ENCODE data around the gene PCBP1.
"Not testable (repeated sequence)": the region's sequence is repeated elsewhere in the genome, so short reads cannot be mapped to it uniquely, and the experiment has no call there.

PCBP1 gene

GRCh38 chr2:70101174-70101573 lies 13.9 kb downstream of the PCBP1 start:
- no peak for DNase-seq

DNA sequence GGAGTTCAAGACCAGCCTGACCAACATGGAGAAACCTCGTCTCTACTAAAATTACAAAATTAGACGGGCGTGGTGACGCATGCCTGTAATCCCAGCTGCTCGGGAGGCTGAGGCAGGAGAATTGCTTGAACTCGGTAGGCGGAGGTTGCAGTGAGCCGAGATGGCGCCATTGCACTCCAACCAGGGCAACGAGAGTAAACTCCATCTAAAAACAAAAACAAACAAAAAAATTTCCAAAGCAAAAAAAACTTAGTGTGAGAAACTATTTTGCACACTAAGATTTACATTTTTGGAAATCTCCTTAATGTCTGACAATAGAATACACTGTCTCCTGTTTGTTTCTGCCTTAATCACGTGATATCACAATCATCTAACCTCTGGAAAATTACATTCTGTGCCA lies 14.4 kb downstream of the PCBP1 start:
- not testable (repeated sequence) for DNase-seq

DNA sequence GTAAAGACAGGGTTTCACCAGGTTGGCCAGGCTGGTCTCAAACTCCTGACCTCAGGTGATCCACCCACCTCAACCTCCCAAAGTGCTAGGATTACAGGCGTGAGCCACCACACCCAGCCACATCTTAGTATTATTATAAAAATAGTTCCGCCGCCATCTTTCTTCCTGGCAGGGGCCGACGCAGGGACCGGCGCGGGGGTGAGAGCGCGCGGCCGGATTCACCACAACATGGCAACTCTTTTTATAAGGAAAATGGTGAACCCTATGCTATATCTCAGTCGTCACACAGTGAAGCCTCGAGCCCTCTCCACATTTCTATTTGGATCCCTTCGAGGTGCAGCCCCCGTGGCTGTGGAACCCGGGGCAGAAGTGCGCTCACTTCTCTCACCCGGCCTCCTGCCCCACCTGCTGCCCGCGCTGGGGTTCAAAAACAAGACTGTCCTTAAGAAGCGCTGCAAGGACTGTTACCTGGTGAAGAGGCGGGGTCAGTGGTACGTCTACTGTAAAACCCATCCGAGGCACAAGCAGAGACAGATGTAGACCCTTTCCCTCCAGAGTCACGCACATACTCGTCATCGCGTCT lies 15.1 kb downstream of the PCBP1 start:
- DNase-seq: not testable (repeated sequence)

DNA sequence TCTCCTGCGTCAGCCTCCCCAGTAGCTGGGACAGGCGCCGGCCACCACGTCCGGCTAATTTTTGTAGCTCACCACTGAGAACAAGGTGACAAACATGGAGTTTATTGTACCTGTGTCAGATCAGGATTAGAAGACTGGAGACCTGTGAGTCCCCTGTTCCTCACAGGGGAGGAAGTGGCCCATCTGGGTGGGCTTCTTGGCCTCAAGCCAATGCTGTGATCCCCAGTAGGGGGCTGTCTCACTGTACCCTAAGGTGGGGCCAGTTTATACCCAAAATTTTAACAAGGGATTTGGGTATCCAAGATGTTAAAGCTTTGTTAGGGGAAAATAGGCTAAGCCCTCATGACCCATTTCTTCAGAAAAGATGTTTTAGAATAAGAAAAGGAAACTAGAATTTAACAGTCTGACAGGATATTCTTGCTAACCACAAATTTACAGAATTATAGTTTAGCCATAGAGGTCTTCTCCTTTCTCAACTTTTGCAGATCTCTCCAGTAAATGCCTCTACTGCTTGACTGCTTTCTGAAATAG lies 16.3 kb downstream of the PCBP1 start:
- DNase-seq: no peak

GRCh38 chr2:70104231-70105111 lies 17.2 kb downstream of the PCBP1 start:
- DNase-seq: no peak

- DNase-seq: not testable (repeated sequence)
Measured at GRCh38 chr2:70106138-70106537, 18.9 kb downstream of the PCBP1 start.

GRCh38 chr2:70110397-70110796 lies 23.1 kb downstream of the PCBP1 start:
- not testable (repeated sequence) for DNase-seq

DNA sequence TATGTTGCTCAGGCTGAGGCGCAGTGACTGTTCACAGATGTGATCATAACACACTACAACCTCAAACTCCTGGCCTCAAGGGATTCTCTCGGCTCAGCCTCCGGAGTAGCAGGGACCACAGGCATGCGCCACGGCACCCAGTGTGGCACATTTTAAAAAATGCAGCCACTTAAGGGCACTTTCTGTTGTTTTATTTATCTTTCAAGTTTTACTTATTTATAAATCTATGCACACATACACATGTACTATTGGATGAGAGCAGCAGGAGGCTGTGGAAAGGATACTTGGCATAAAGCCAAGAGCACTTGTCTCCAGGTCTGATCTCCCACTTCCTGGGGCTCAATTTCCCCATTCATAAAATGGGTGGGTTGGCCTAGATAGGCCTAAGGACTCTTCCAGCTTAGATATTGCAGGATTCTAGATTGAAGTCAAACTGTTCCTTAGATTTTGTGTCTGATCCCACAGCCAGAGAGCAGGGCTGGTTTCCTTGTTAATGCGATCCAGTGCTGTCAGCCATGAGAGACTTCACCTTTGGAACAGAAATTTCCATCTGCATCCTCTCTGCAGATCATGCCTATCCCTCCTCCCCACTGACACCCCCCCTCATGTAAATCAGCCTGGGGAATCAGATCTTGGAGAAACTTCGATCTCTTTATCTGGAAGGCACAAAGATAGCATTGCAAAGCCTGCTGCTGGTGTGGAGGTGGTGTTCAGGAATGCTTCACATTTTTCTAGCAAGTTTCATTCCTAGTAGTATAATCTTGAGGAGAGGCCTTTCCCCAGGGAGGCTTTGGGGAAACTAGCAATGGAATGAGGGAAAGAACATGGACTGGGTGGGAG lies 24.7 kb downstream of the PCBP1 start:
- no peak for DNase-seq

DNA sequence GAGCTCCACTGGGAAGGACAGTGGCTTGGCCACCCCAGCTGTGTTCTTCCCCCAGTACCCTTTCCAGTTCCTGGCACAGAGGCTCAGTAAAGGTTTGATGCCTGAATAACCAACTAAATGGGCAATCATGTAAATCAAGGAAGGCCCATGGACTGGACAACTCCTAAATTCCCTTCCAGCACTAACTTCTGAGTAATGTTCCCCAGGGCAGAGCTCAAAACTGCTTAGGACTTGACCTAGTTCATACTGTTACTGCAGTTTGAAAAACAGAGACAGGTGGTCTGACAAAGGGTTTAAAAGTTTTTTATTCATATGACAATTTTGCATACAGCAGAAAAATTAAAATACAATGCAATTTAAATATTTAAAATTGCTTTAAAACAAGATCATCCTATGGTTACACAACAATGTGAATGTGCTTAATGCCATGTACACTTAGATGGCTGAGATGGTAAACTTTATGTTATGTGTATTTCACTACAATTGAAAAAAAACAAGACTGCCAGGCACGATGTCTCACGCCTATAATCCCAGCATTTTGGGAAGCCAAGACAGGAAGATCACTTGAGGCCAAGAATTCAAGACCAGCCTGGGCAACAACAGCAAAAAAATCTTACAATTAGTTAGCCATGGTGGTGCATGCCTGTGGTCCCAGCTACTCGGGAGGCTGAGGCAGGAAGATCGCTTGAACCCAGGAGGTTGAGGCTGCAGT lies 26.2 kb downstream of the PCBP1 start:
- DNase-seq: no peak

DNA sequence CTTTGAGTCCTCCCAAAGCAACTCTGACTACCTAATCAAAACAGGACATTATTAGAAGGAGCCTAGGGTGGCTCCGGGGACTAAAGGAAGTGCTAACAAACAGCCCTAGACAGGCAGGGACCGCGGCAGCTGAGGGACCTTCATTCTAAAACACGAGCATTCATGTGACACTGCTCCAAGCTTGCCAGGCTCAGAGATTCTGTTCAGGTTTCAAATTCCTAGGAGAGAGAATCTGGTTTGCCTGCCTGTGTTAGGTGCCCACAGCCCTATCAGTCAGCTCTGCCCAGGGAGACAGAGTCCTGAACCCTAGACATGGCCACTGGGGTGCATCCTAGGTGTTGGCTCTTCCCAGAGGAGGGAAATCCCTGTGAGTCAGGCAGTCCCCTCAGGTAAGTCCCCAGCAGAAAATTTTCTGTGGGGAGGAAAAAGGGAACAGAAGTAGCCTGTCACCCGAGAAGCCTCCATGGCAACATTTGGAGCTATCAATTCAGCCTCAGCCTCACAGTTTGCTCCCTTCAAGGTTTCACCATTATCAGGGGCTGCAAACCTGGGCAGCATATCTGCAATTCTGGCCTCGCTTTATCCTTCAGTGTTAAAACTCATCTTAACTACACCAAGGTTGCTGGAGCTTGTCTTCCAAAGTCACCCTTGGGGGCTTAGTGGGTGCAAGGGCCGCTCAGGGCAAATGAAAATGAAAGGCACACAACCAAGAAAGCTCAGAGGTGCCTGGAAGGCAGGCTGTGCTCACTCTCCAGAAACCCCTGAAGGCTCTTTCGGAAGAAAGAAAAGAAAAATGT lies 28.6 kb downstream of the PCBP1 start:
- DNase-seq: no peak

DNA sequence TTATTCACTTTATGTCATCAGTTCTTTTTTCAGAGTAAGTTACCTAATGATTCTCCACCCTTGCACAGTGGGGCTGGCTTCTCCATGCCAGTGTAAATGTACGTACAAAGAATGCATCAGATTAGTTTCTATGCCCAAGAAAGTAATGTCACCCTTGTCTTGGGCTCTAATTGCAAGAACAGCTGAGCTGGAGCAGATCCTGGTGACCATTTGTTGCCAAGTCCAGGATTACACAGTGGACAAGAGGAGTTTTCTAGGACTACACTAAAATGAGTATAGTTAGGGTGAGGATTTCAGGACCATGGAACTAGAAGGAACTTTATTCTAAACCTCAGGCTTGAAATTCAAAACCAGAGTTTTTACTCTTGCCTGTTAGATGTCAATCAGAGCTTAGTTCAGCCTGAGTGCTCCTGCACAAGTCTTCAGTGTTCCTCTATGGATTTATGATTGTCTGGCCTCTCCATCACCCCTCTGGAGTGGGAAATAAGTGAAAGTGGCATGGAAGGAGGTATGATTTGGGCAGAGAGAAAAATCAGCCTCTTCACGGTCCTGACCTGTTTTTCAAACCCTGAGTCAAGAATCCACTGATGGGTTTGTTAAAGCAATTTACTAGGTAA lies 29.8 kb downstream of the PCBP1 start:
- no peak for DNase-seq

- DNase-seq: no peak
Measured at GRCh38 chr2:70118798-70119454, 31.6 kb downstream of the PCBP1 start.

GRCh38 chr2:70121627-70122372 lies 34.5 kb downstream of the PCBP1 start:
- DNase-seq: no peak

- no peak for DNase-seq
Measured at GRCh38 chr2:70122470-70122869, 35.2 kb downstream of the PCBP1 start.

- no peak for DNase-seq
Measured at GRCh38 chr2:70123051-70123828, 36.0 kb downstream of the PCBP1 start.

GRCh38 chr2:70123829-70124116 lies 36.5 kb downstream of the PCBP1 start:
- DNase-seq: no peak

DNA sequence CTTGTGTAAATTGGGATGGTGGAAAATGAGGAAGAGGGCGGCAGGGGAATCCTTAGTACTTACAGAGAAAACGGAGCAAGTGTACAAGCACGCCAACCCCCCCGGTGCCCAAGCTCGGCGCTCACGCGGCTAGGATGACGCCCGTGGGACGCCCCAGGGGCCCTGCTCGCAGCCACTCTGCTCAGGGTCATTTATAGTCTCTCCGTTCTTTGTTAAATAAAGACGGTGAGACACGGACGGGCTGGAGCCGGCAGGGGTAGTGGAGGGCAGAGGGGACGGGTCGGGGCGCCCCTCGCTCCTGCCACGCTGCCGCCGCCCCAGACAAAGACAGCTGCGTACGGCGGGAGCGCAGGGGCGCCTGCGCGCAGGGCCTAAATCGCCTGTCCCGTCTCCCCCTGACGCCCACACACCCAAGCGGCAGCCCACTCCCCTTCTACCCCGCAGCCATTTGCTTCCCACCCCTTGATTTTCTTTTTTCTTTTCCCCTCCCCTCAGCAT lies 37.8 kb downstream of the PCBP1 start:
- DNase-seq: no peak

DNA sequence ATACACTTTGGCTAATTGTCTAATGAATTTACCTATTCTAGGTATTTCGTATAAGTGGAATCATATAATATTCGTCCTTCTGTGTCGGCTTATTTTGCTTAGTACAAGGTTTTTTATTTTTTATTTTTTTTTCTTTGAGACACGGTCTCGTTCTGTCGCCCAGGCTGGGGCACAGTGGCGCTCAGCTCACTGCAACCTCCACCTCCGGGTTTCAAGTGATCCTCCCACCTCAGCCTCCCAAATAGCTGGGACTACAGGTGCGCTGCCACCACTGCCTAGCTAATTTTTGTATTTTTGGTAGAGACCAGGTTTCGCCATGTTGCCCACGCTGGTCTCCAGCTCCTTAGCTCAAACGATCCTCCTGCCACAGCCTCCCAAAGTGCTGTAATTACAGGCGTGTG lies 38.2 kb downstream of the PCBP1 start:
- no peak for DNase-seq

DNA sequence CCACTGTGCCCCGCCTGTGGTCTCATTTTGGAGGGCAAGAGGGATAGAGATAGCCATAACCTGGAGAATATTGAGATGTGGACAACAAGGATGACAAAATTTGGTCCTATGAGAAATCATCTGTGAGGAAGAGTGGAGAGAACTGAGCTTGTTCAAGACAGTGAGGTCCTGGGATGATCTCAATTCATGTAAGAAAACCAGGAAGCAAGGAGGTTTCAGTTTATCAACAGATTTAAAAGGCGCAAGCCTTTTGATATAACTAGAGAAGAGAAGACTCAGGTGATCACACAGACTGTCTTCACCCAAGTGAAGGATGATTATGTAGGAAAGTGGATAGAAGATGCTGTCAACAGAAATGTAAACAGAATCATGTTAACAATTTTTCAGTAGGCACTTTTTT lies 39.1 kb downstream of the PCBP1 start:
- DNase-seq: no peak
